Suprapubic skin (tissue), 4 donors: Measurements from ENCODE around the gene NT5M. TPM values are rescaled to one million over a fixed set of nuclear protein-coding genes. Genes with fewer than 3 reads are reported as not detected.

Experiments
- DNase-seq, 2 donors: peaks; one replicate each; pipeline ENCODE4 v3.0.0-alpha.2; 2019; ENCODE audit warnings: low spot score in 2 of 2
- H3K27ac ChIP-seq: fragments of 200-600 bp; sonication (generic); one replicate; pipeline ENCODE4 v1.5.1; 2019
- H3K27me3 ChIP-seq: fragments of 200-600 bp; sonication (generic); one replicate; pipeline ENCODE4 v1.5.1; 2019
- H3K36me3 ChIP-seq: fragments of 200-600 bp; sonication (generic); one replicate; pipeline ENCODE4 v1.5.1; 2019
- H3K4me1 ChIP-seq: fragments of 200-600 bp; sonication (generic); one replicate; pipeline ENCODE4 v1.5.1; 2019
- H3K4me3 ChIP-seq: fragments of 200-600 bp; sonication (generic); one replicate; pipeline ENCODE4 v1.5.1; 2019; ENCODE audit warnings: mild to moderate bottlenecking
- H3K9me3 ChIP-seq: fragments of 200-600 bp; sonication (generic); one replicate; pipeline ENCODE4 v1.5.1; 2019
- EP300 ChIP-seq: sonication (generic); formaldehyde crosslinking; IDR thresholded peaks from one replicate; pipeline ENCODE4 v1.6.1; 2017; ENCODE audit warnings: antibody characterized with exemption
- POLR2A ChIP-seq, 2 donors: fragments of 450-650 bp; IDR thresholded peaks; one replicate each; pipeline ENCODE4 v1.6.1; 2017; ENCODE audit warnings: antibody characterized with exemption in 2 of 2, mild to moderate bottlenecking in 2 of 2, moderate library complexity in 2 of 2
- POLR2AphosphoS5 ChIP-seq, 3 donors: sonication (generic); formaldehyde crosslinking; IDR thresholded peaks; one replicate each; pipeline ENCODE4 v1.6.1; 2017; ENCODE audit warnings: antibody characterized with exemption in 3 of 3
- WGBS: methylation state at CpG from one replicate; pipeline ENCODE4 v1.1.5; 2018; 5-methylcytosine and 5-hydroxymethylcytosine counted together
- total RNA-seq, 4 donors: library from RNA; depleted of rRNA; stranded (reverse); fragments of >200 nt; gene quantifications; one replicate each; pipeline ENCODE4 v1.1.0, GENCODE V29; 2016
- TF ChIP-seq, protein P1 (sequence below), 2 donors: fragments of 200-600 bp in 1 of 2; fragments of 450-650 bp in 1 of 2; sonication (generic) in 1 of 2; IDR thresholded peaks; one replicate each; pipeline ENCODE4 v1.5.1; 2016 to 2019; ENCODE audit warnings: antibody characterized with exemption in 2 of 2, mild to moderate bottlenecking in 1 of 2, moderate library complexity in 1 of 2

NT5M gene
- total RNA-seq, 4 donors from 2014 or later, result 1.2 to 4.6 (median 1.9) TPM

DNA sequence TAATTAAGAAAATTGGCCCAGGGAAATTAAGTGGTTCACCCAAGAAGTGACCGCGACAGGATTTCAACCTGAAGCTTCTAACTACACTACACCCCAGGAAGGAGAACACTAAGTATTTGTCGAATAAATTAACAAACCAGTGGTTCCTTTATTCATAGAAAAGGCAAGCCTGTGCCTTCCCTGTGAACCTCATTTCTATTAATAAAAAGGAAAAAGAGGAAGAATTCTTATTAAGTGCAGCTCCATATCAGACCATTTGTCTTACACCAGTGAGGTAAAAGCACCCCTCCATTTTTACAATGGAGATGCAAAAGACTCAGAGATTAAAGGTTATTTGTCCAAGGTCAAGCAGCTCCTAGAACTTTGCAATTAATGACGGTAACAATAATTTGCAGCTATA is 23.9 kb upstream of the NT5M start:
- peaks cover 8% of the 10 kb centered on the region for H3K36me3 ChIP-seq

DNA sequence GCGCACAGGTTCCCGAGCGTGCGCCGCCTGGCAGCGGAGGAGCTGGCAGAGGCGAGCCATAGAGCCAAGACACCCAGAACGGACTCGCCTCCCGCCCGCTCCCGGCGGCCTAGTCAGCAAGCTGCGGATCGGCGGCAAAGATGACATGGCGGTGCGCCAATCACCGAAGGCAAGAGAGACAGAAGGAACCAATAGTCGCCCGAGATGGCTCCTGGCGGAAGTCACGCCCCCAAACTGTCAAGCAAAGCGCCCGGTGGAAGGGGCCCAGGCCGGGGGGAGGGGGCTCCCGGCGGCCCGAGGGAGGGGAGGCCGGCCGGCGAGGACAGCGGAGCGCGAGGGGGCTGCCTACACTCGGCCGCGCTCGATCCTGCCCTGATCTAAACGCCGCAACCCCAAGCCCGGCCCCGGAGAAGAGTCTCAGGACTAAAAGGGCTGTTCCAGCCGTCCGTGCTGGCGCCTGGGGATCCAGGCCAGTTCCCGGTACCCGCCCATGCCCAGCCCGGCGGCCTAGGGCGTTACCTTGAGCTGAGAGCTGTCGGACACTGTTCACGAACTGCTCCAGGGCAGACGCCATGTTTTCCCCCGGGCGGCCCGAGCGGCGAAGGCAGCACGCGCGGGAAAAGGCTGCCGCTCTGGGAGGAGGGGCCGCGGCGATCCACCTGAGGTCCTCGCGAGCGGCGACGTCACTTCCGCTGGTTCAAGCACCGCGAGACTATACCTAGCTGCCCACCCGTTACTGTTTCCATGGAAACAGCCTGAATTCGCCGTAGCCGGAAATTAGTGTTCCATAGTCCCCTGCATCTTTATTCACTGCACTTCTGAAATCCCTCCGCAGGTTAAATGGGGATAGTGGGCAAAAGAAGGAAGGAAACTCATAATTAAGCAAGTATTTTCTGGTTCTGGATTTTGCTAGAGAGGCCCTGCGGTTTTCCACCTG is 22.3 kb upstream of the NT5M start, which contains the start of gene COPS3:
Gene COPS3, minus strand, starts transcription at position 634 of the 937 bp plus-strand sequence. Its CDS starts 60 bp downstream, at position 574.
- DNase-seq, result peak; percentile 98 to 99
- TF ChIP-seq POLR2A (IDR thresholded peaks at IDR 0.05) (peak in 1 of 2 donors; percentile 71), POLR2AphosphoS5 (IDR thresholded peaks at IDR 0.05) (peak; percentile 47 to 89 (median 50)), EP300 (no peak)
- Histone ChIP-seq H3K4me1 (peaks cover 43% of the 10 kb centered on the region), H3K4me3 (peak within 1 kb of the TSS; percentile 68), H3K9me3 (no peaks in the 10 kb centered on the region), H3K27ac (peak within 1 kb of the TSS; percentile 95), H3K27me3 (no peaks in the 10 kb centered on the region), H3K36me3 (no peaks in the 10 kb centered on the region)
- WGBS, result 0% methylated on average over 17 of the region's 80 CpGs

More for the DNA sequence above, 23.9 kb upstream of the NT5M start:
- 82% methylated on average over 4 of the region's 4 CpGs for WGBS
- no peaks in the 10 kb centered on the region for H3K9me3 ChIP-seq
- peaks cover 43% of the 10 kb centered on the region for H3K4me1 ChIP-seq
- DNase-seq, result no peak
- TF ChIP-seq POLR2A (IDR thresholded peaks at IDR 0.05), result no peak
- H3K27ac ChIP-seq, result no peak overlapping the region
- H3K4me3 ChIP-seq, result peak overlapping the region; percentile 68
- H3K27me3 ChIP-seq, result no peaks in the 10 kb centered on the region

DNA sequence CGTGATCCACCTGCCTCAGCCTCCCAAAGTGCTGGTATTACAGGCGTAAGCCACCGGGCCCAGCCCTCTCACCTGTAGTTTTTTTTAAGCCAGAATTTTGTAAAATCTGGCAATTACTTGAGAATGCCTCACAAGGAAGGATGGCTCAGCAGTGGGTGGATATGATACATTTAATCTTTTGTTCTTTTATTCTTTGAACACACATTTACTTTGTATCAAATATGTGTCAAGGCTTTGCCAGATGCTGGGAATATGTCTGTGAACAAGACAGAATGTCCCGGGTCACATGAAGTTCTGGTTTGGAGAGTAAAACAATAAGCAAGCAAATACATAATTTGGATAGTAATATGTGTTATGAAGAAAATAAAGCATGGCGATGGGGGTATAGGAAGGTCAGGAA is 17.2 kb upstream of the NT5M start:
- no peak for TF ChIP-seq POLR2A (IDR thresholded peaks at IDR 0.05)
- TF ChIP-seq POLR2AphosphoS5 (IDR thresholded peaks at IDR 0.05), result no peak
- TF ChIP-seq, protein P1, sequence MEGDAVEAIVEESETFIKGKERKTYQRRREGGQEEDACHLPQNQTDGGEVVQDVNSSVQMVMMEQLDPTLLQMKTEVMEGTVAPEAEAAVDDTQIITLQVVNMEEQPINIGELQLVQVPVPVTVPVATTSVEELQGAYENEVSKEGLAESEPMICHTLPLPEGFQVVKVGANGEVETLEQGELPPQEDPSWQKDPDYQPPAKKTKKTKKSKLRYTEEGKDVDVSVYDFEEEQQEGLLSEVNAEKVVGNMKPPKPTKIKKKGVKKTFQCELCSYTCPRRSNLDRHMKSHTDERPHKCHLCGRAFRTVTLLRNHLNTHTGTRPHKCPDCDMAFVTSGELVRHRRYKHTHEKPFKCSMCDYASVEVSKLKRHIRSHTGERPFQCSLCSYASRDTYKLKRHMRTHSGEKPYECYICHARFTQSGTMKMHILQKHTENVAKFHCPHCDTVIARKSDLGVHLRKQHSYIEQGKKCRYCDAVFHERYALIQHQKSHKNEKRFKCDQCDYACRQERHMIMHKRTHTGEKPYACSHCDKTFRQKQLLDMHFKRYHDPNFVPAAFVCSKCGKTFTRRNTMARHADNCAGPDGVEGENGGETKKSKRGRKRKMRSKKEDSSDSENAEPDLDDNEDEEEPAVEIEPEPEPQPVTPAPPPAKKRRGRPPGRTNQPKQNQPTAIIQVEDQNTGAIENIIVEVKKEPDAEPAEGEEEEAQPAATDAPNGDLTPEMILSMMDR (IDR thresholded peaks at IDR 0.05), result no peak
- TF ChIP-seq EP300, result no peak
- H3K4me3 ChIP-seq, result no peak overlapping the region
- peaks cover 6% of the 10 kb centered on the region for H3K4me1 ChIP-seq
- H3K9me3 ChIP-seq, result no peaks in the 10 kb centered on the region
- H3K36me3 ChIP-seq, result no peaks in the 10 kb centered on the region
- H3K27me3 ChIP-seq, result no peaks in the 10 kb centered on the region
- peak in 1 of 2 donors; percentile 4 for DNase-seq
- WGBS, result 85% methylated on average over 5 of the region's 5 CpGs
- H3K27ac ChIP-seq, result no peak overlapping the region

DNA sequence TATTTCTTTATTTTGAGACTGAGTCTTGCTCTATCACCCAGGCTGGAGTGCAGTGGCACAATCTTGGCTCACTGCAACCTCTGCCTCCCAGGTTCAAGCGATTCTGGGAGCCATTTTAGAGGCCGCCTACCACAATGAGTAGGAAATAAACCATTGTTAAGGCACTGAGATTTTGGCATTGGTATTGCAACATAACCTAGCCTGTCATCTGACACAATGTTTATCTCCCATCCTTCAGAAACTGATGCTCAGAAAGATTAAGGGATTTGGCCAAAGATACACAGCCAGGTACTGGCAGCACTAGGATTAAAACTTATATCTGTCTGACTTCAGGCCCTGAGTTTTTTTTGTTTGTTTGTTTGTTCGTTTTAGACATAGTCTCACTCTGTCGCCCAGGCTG is 14.1 kb upstream of the NT5M start:
- Histone ChIP-seq H3K9me3 (no peaks in the 10 kb centered on the region), H3K27me3 (no peaks in the 10 kb centered on the region), H3K27ac (no peak overlapping the region), H3K4me3 (no peak overlapping the region), H3K36me3 (no peaks in the 10 kb centered on the region), H3K4me1 (no peaks in the 10 kb centered on the region)
- DNase-seq, result no peak
- no peak for TF ChIP-seq POLR2AphosphoS5 (IDR thresholded peaks at IDR 0.05)
- no peak for TF ChIP-seq POLR2A (IDR thresholded peaks at IDR 0.05)
- TF ChIP-seq, protein P1 (IDR thresholded peaks at IDR 0.05), result no peak
- no peak for TF ChIP-seq EP300
- 87% methylated on average over 4 of the region's 4 CpGs for WGBS

DNA sequence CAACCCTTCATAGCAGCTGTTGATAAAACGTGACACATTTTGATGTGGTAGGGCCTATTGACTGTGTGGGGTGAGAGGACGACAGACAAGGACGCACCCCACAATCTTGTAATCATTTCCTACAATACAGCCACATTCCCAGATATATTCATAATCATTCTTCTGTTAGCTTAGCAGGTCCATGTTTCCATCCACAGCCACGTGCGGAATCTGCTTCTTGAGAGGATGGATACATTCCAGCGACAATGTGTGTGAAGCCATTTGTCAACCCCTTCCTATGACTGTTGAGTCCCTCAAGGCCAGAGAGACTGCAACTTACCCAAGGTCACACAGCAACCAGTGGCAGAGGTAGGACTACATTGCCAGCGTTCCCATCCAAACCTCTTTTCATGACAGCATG is 13.5 kb upstream of the NT5M start:
- H3K27me3 ChIP-seq, result no peaks in the 10 kb centered on the region
- H3K4me1 ChIP-seq, result no peaks in the 10 kb centered on the region
- H3K36me3 ChIP-seq, result no peaks in the 10 kb centered on the region
- H3K9me3 ChIP-seq, result no peaks in the 10 kb centered on the region
- no peak for TF ChIP-seq POLR2A (IDR thresholded peaks at IDR 0.05)
- TF ChIP-seq EP300, result no peak
- TF ChIP-seq, protein P1 (IDR thresholded peaks at IDR 0.05), result no peak
- TF ChIP-seq POLR2AphosphoS5 (IDR thresholded peaks at IDR 0.05), result no peak
- no peak overlapping the region for H3K27ac ChIP-seq
- H3K4me3 ChIP-seq, result no peak overlapping the region
- 66% methylated on average over 7 of the region's 7 CpGs for WGBS
- no peak for DNase-seq

DNA sequence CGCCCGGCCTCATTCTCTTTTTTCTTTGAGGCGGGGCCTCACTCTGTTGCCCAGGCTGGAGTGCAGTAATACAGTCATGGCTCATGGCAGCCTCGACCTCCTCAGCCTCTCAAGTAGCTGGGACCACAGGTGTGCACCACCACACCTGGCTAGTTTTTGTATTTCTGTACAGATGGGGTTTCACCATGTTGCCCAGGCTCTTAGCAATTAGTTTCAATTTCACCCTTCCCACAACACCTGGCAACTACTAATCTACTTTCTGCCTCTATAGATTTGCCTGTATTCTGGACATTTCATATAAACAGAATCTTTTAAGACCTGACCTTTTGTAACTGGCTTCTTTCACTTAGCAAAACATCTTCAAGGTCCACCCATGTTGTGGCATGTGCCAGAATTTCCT is 8.0 kb upstream of the NT5M start:
- Histone ChIP-seq H3K27me3 (no peaks in the 10 kb centered on the region), H3K9me3 (no peaks in the 10 kb centered on the region), H3K4me1 (no peaks in the 10 kb centered on the region), H3K4me3 (no peak overlapping the region), H3K36me3 (no peaks in the 10 kb centered on the region), H3K27ac (no peak overlapping the region)
- TF ChIP-seq EP300, result no peak
- no peak for TF ChIP-seq POLR2AphosphoS5 (IDR thresholded peaks at IDR 0.05)
- no peak for TF ChIP-seq POLR2A (IDR thresholded peaks at IDR 0.05)
- TF ChIP-seq, protein P1 (IDR thresholded peaks at IDR 0.05), result no peak
- WGBS, result 98% methylated on average over 4 of the region's 4 CpGs
- DNase-seq, result no peak
